DOHH2 (cell line): ENCODE results near the gene PAM.

Experiments
- EZH2phosphoT487 ChIP-seq: fragments of 200-600 bp; sonication (generic); IDR thresholded peaks from 2 replicates; pipeline ENCODE4 v1.6.1; 2017; ENCODE audit warnings: borderline replicate concordance, mild to moderate bottlenecking, antibody characterized with exemption, low read length, moderate library complexity, mixed read lengths
- TF ChIP-seq, protein P1 (sequence below): fragments of 200-600 bp; sonication (generic); IDR thresholded peaks from one replicate; pipeline ENCODE4 v1.5.1; 2014; ENCODE audit warnings: antibody characterized with exemption, mild to moderate bottlenecking, low read depth, low read length; ENCODE audit not compliant: poor library complexity, severe bottlenecking

- TF ChIP-seq, protein P1, sequence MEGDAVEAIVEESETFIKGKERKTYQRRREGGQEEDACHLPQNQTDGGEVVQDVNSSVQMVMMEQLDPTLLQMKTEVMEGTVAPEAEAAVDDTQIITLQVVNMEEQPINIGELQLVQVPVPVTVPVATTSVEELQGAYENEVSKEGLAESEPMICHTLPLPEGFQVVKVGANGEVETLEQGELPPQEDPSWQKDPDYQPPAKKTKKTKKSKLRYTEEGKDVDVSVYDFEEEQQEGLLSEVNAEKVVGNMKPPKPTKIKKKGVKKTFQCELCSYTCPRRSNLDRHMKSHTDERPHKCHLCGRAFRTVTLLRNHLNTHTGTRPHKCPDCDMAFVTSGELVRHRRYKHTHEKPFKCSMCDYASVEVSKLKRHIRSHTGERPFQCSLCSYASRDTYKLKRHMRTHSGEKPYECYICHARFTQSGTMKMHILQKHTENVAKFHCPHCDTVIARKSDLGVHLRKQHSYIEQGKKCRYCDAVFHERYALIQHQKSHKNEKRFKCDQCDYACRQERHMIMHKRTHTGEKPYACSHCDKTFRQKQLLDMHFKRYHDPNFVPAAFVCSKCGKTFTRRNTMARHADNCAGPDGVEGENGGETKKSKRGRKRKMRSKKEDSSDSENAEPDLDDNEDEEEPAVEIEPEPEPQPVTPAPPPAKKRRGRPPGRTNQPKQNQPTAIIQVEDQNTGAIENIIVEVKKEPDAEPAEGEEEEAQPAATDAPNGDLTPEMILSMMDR: no peak
- TF ChIP-seq EZH2phosphoT487: no peak
Measured at GRCh38 chr5:102747386-102748166, 7.5 kb upstream of the PAM start.
